NOMO-1 treated with dmso at 0.1 percent for 144 hours (cell line): ENCODE data around the gene GPRIN1.
"Not testable (repeated sequence)": the region's sequence is repeated elsewhere in the genome, so short reads cannot be mapped to it uniquely, and the experiment has no call there.

Source experiments
- DNase-seq: peaks from one replicate; lab custom pipeline; 2025; ENCODE audit not compliant: unreplicated experiment; lab: John Stamatoyannopoulos, UW

GPRIN1 gene

DNA sequence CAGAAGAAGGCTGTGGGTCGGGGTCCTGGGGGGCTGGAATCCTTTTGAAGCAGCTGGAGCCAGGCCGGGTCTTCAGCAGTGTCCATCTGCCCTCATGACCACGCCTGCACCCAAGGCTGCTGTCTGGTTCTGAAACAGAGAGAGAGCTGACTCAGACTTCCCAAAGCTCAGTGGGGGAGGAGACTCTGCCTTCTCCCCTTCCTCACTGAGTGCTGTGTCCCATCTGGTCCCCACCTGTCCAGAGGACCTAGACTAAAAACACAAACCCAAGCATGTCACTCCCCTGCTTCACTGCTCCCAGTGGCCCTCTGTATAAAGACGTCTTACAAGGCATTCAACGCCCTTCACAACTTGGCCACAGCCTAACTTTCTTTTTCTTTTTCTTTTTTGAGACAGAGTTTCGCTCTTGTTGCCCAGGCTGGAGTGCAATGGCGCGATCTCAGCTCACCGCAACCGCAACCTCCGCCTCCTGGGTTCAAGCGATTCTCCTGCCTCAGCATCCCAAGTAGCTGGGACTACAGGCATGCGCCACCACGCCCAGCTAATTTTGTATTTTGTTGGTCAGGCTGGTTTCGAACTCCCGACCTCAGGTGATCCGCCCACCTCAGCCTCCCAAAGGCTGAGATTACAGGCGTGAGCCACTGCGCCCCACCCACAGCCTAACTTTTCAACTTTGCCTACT is 10.1 kb downstream of the GPRIN1 start:
- not testable (repeated sequence) for DNase-seq

DNA sequence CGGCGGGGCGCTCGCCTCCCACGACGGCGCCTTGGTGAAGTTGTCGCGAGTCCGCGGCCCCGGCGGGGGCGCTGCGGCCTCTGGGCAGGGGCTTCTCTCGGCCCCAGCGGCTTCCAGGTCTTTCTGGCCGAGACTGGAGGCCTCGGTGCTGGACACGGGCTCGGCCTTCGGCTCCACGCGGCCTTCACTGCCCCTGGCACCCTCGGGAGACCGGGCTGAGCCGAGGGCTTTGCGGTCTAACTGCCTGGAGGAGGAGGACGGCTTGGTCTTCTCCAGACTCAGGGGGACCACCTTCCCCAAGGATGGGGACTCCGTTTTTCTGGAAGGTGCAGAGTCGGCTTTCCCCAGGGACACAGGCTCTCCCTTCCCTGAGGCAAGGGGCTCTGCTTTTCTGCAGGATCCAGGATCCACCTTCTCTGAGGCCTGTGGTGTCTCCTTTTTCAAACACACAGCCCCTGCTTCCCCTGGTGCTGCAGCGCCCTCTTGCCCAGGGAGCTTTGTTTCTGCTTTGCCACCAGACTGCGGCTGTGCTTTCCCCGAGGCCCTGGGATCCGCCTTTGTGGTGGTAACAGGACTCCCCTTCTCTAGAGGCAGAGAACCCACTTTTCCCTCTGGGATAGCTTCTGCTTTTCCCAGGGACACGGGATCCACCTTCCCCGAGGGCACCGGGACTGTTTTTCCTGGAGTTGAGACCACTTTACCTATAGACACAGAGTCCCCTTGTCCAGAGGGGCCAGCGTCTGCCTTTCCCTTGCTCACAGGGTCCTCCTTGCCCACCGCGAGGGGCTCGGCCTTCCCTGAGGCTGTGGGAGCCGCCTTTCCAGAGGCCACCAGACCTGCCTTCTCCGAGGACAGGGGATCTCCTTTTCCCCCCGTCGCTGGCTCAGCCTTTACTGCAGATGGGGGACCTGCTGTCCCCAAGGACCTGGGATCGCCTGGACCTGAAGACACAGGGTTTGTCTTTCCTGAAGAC is 12.3 kb downstream of the GPRIN1 start:
- DNase-seq: no peak

DNA sequence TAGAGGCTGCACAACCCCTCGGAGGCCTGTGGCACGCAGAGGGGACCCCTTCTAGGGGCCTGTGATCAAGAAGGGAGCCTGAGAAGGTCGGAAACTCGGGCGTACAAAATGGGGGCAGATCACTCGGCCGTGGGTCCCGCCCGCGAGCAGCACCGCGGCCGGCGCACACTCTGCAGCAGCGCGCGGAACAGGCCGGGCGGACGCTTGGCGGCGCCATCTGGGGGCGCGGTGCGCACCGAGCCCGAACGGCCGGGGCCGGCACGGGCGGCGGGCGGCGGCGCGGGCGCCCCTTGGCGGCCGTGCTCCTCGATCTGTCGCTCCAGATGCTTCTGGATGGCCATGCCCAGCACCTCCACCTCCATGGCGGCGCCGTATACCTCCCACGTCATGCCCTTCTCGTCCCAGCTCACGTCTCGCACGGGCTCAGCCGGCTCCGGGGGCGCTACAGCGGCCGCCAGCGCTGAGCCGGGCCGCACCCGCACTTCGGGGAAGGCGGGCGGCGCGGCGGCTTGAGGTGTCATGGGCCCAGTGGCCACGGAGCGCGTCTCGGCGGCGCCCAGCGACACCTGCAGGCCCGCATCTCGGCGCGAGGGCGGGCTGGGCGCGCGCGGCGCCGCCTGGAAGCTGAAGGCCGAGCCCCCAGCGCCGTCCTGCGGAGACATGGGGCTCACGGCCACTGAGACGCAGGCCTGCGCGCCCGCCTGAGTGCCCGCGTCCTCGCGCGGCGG is 13.1 kb downstream of the GPRIN1 start:
- no peak for DNase-seq

DNA sequence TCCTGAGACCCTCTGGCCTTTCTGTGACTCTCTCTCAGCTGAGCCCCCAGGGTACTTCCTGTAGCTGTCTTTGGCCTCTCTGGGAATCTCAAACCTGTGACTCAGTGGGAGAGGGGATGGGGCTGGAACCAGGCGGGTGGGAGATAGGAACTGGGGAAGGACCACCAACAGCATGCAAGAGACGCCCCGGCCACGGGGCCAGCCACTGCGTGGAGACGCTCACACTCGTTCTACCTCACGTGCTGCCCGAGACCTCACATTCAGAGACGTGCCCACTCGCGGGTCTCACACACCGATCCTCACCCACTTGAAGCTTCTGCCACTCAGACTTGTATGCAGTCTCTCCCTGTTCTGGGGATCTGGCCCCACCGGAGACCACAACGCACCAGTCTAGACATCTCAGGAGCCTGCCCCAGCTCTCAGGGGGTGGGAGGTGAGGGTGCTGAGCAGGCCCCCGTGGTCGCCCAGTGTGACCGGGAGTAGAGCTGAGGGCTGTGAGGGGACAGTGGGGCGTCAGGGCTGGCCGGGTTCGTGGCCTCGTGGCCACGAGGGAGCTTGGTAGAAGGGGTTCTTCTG is 13.8 kb downstream of the GPRIN1 start:
- no peak for DNase-seq

DNA sequence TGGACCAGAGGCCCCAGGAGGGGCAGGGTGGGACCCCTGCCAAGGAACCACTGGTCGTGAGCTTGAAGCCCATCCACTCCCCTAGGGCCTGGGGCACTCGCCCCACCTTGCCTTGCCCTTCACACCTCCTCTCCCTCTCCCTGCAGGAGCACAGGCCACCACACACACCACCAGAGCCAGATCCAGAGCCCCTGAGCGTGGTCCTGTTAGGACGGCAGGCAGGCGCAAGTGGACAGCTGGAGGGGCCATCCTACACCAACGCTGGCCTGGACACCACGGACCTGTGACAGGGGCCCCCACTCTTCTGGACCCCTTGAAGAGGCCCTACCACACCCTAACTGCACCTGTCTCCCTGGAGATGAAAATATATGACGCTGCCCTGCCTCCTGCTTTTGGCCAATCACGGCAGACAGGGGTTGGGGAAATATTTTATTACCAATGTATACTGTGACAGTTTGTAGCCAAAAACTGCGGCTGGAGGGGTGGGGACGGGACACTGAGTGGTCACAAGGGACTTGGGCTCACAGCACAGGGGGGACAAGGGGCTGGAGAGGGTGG is 14.5 kb downstream of the GPRIN1 start:
- no peak for DNase-seq

DNA sequence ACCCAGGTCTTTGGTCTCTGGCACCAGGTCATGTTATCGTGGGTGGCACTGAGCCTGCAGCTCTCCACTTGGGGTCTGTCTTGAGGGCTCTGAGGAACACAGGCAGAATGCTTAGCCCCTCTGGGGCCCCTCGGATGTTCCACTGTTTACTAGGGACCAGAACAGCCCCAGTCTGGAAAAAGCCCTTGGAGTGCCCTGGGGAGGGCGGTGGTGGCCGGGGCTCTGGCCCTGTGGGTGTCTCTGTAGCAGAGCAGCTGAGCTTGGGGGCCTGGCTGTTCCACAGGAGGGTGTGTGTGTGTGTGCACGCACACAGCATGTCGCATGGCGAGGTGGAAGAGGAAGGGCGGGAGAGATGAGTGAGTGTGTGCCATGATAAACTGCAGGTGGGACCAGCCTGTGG is 15.4 kb downstream of the GPRIN1 start:
- DNase-seq: no peak

DNA sequence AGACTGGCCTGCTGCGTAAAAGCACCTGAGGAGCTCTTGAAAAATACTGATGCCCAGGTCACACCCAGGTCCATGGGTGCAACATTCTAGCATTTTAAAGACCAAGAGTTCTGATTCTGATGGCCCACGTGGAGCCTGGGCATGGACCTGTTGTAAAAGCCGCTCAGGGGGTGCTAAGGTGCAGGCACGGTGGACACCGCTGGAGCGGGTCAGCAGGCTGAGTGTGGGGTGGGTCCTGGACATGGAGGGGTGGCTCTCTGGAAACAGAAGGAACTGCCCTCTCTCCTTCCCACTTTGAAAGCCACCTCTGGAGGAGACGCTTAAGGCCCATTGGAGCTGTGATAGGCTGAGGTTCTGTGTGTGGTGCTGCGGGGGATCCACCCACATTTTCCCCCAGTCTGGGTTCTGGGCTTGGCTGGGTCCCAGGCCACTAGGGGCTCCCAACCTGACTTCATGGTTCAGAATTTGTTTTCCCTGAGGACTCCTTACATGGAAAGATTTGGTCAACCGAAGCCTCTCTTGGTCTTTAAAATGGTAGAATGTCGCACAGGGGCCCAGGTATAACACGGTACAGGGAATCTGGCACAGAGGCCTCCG is 16.6 kb downstream of the GPRIN1 start:
- no peak for DNase-seq

DNA sequence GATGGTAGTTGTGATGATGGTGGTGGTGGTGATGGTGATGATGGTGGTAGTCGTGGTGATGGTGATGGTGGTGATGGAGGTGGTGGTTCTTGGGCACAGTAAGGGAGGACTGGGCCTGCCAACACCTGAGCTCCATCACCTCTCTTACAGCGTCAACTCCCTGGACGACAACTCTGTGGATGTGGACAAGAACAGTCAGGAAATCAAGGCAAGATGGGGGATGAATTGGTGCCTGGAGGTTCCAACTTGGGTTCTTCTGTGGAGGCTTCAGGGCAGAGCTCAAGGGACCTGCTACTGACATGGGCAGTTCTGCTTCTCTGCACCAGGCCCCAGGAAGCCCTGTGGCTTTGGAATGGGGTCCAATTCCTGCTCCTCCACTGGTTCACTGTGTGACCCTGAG is 17.4 kb downstream of the GPRIN1 start:
- no peak for DNase-seq

DNA sequence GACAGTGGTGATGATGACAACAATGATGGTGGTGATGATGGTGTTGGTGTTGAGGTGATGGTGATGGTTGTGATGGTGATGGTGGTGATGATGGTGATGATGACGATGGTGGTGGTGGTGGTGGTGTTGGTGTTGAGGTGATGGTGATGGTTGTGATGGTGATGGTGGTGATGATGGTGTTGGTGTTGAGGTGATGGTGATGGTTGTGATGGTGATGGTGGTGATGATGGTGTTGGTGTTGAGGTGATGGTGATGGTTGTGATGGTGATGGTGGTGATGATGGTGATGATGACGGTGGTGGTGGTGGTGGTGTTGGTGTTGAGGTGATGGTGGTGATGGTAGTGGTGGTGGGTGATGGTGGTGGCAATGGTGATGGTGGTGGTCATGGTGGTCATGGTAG is 18.3 kb downstream of the GPRIN1 start:
- DNase-seq: not testable (repeated sequence)

DNA sequence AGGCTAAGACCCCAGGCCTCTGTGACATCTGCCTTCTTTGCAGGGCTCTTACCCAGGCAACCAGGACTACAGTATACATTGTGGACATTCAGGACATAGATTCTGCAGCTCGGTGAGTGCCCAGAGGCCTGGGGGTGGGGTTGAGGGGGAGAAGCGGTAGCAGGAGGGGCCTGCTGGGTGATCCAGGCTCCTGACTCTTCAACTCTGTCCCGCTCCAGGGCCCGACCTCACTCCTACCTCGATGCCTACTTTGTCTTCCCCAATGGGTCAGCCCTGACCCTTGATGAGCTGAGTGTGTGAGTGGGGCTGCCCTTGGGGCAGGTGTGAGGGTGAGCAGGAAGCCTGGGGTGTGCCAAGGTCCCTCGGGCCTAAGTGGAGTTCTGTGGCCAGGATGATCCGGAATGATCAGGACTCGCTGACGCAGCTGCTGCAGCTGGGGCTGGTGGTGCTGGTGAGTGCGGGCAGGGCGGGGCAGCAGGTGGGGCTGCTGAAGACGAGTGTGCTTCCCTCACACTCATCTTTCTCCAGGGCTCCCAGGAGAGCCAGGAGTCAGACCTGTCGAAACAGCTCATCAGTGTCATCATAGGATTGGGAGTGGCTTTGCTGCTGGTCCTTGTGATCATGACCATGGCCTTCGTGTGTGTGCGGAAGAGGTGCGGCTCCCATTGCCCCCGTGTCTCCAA is 19.8 kb downstream of the GPRIN1 start:
- DNase-seq: no peak

DNA sequence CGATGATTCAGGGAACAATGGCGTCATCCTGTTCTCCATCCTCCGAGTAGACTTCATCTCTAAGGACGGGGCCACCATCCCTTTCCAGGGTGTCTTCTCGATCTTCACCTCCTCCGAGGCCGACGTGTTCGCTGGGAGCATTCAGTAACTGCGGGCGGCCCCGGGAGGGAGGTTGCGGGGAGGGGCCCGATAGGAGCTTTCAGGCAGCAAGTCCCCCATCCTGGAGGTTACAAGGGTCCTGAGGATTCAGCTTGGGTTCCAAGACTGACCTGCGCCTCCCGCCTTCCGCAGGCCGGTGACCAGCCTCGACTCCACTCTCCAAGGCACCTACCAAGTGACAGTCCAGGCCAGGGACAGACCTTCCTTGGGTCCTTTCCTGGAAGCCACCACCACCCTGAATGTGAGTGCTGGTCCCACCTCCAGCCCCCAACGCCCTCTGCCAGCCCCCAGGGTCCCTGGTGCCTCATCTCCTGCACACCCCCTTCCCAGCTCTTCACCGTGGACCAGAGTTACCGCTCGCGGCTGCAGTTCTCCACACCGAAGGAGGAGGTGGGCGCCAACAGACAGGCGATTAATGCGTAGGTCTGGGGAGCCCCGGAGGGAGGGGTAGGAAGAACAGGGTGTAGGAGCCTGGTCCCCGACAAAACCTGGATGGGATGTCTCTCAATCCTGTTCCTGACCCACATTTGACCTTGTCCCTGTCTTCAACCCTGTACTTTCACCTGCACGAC is 20.8 kb downstream of the GPRIN1 start:
- DNase-seq: no peak

DNA sequence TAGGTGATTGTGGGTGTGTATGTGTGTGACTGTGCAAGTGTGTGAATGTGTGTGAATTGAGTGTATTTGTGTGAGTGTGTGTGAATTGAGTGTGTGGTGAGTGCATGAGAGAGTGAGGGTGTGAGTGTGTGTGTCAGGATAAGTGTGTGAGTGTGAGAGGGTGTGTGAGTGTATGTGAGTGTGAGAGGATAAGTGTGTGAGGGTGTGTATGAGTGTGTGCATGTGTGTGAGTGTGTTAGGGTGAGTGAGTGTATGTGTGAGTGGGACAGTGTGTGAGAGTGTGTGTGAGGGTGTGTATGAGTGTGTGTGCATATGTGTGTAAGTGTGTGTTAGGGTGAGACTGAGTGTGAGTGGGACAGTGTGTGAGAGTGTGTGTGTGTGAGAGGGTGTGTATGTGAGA is 21.7 kb downstream of the GPRIN1 start:
- no peak for DNase-seq

DNA sequence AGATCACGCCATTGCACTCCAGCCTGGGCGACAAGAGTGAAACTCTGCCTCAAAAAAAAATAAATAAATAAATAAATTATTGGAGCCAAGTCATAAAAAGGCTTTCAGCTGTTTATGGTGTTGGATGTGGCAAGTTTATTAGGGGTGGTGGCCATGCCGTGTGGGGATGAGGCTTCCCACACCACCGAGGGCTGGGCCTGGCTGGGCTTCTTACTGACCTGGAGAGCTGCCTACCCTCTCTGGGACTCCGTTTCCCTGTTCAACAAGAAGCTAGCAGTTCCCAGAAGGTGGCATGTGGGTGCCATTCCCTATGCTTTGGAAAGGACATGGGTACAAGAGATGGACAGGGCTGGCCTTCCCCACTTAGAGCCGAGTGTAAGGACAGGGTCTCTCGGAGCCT is 22.6 kb downstream of the GPRIN1 start:
- DNase-seq: no peak

DNA sequence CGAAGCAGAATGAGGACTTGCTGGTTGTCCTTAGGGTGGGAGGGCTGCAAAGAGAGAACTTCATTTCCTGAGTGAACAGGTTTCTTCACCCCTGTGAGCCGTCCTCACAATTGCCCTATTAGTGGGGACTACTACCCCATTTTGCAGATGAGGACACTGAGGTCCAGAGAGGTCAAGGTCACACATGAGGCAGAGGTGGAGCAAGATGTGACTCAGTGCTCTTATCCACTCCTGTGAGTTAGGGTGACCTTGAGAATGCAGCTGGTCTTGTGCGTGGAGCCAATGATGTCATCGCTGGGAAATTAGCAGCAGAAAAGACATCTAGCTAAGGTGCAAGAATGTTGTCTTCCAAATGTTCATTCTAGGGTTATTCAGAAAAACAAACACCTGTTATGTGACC is 26.9 kb downstream of the GPRIN1 start:
- no peak for DNase-seq

DNA sequence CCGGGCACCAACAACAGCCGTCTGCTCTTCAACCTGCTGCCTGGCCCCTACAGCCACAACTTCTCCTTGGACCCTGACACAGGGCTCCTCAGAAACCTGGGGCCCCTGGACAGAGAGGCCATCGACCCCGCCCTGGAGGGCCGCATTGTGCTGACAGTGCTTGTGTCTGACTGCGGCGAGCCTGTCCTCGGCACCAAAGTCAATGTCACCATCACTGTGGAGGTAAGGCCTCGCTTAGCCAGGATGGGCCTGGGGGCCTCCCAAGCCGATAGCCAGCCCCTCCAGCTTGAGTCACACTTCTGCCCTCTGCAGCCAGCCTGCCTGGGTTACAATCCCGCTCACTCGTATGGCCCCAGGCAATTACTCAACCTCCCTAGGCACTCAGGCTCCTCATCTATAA is 28.6 kb downstream of the GPRIN1 start:
- no peak for DNase-seq

DNA sequence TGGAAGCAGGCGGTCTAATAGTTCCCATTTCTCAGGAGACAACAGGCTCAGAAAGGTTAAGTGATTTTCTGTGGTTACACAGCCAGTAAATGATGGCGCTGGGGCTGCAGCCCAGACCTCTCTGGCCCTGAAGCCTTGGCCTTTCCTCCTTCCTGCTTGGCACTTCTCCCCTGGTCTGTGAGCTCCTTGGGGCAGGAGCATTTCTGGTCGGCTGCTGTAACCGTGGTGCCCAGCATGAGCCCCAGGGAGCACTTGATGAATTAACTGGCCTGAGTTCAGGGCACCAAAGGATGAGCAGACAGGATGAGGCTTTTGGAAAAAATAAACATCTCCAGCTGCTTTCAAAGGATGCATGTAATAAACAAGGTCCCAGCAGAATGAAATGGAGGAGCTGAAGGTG is 30.6 kb downstream of the GPRIN1 start:
- no peak for DNase-seq

DNA sequence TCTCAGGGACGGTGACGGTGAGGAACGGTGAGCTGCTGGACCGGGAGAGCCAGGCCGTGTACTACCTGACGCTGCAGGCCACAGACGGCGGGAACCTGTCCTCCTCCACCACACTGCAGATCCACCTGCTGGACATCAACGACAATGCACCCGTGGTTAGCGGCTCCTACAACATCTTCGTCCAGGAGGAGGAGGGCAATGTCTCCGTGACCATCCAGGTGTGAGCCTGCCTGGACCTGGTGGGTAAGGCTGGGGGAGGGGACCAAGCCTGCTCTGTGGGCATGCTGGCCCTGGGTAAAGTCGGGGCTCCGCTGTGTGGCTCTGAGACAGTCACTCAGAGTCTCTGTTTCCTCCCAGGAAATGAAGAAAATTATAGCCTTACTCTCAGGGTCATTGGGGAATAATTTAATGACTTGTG is 31.6 kb downstream of the GPRIN1 start:
- DNase-seq: no peak

DNA sequence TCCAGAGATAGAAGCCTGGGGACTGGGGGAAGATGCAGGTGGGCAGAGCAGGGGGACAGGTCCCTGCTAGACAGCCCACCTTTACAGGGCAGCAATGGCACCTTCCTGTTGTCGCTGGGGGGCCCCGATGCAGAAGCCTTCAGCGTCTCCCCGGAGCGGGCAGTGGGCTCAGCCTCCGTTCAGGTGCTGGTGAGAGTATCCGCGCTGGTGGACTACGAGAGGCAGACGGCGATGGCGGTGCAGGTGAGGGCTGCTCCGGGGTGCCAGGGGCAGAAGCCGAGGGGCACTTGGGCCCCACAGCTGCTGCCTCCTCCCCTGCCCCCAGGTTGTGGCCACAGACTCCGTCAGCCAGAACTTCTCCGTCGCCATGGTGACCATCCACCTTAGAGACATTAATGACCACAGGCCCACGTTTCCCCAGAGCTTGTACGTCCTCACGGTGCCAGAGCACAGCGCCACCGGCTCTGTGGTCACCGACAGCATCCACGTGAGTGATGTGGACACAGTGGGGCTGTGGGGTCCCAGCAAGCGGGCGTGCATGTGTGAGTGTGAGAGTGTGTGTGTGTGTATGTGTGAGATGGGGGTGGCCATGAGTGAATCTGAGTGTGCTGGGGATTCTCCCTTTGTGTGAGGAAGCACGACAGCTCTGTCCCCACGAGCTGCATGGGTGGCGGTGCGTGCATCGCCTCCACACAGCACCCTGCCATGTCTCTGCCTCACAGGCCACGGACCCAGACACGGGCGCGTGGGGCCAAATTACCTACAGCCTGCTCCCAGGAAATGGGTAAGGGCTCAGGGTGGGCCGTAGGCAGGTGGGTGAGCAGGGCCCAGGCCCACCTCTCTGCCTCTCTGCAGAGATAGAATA is 32.4 kb downstream of the GPRIN1 start:
- no peak for DNase-seq
